Kidney epithelial cell (primary cell): ENCODE data around the gene SPATA33. TPM values are rescaled to one million over a fixed set of nuclear protein-coding genes. Genes with fewer than 3 reads are reported as not detected.

Source experiments
- DNase-seq: peaks from one replicate; pipeline ENCODE4 v3.0.0-alpha.2; 2010; ENCODE audit warnings: low read depth
- H3K27me3 ChIP-seq: 2 replicates; pipeline ENCODE4 v1.6.0; 2011; ENCODE audit warnings: low read length; ENCODE audit not compliant: control insufficient read depth, insufficient read depth
- H3K36me3 ChIP-seq: 2 replicates; pipeline ENCODE4 v1.5.1; 2011; ENCODE audit warnings: low read length; ENCODE audit not compliant: control insufficient read depth, insufficient read depth
- H3K4me3 ChIP-seq: 2 replicates; pipeline ENCODE4 v1.5.1; 2011; ENCODE audit warnings: low read depth, mild to moderate bottlenecking, control low read depth, low read length
- CTCF ChIP-seq: IDR thresholded peaks from 2 replicates; pipeline ENCODE4 v1.5.1; 2011; ENCODE audit warnings: mild to moderate bottlenecking, moderate library complexity, low read length, control low read depth, inconsistent platforms; ENCODE audit not compliant: insufficient read depth, poor library complexity, severe bottlenecking
- total RNA-seq: library from RNA; depleted of rRNA; stranded (reverse); fragments of >200 nt; gene quantifications from 2 replicates; pipeline ENCODE4 v1.2.3, GENCODE V29; 2015

SPATA33 gene
- total RNA-seq, 1 donor from 2014 or later, result 6.6 TPM

GRCh38 chr16:89645122-89645521, 12.5 kb upstream of the SPATA33 start:
- Histone ChIP-seq H3K4me3 (no peak overlapping the region), H3K36me3 (peaks cover 1% of the 10 kb centered on the region), H3K27me3 (no peaks in the 10 kb centered on the region)
- no peak for DNase-seq
- TF ChIP-seq CTCF, result no peak

GRCh38 chr16:89646270-89646669, 11.4 kb upstream of the SPATA33 start:
- Histone ChIP-seq H3K27me3 (no peaks in the 10 kb centered on the region), H3K4me3 (no peak overlapping the region), H3K36me3 (peaks cover 1% of the 10 kb centered on the region)
- TF ChIP-seq CTCF, result no peak
- DNase-seq, result no peak

- DNase-seq, result no peak
- Histone ChIP-seq H3K4me3 (no peak overlapping the region), H3K27me3 (no peaks in the 10 kb centered on the region), H3K36me3 (peaks cover 1% of the 10 kb centered on the region)
- no peak for TF ChIP-seq CTCF
Measured at GRCh38 chr16:89646906-89647305, 10.7 kb upstream of the SPATA33 start.

DNA sequence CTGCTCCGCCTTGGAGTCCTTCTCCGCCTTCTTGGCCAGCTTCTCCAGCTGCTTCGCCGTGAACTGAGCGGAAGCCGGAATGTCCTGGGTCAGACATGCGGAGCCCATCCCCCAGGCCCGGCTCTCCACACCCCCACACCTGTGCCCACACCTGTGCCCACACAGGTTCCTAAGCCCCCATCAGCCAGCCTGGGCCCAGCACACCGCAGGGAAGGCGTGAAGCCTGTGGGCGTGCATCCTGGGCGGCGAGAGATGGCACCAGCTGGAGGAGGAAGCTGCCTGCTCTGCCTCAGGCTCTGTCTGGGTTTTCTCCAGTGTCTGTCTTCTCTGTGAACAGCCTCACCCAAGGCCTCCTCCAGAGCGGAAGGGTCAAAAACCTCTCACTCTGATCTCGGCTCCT, 6.1 kb upstream of the SPATA33 start:
- DNase-seq, result no peak
- Histone ChIP-seq H3K36me3 (peaks cover under 1% of the 10 kb centered on the region), H3K27me3 (no peaks in the 10 kb centered on the region), H3K4me3 (no peak overlapping the region)
- TF ChIP-seq CTCF, result no peak

- H3K4me3 ChIP-seq, result no peak overlapping the region
- no peak for DNase-seq
- H3K27me3 ChIP-seq, result no peaks in the 10 kb centered on the region
- no peaks in the 10 kb centered on the region for H3K36me3 ChIP-seq
- TF ChIP-seq CTCF, result no peak
Measured at GRCh38 chr16:89653656-89654295, 3.9 kb upstream of the SPATA33 start.

DNA sequence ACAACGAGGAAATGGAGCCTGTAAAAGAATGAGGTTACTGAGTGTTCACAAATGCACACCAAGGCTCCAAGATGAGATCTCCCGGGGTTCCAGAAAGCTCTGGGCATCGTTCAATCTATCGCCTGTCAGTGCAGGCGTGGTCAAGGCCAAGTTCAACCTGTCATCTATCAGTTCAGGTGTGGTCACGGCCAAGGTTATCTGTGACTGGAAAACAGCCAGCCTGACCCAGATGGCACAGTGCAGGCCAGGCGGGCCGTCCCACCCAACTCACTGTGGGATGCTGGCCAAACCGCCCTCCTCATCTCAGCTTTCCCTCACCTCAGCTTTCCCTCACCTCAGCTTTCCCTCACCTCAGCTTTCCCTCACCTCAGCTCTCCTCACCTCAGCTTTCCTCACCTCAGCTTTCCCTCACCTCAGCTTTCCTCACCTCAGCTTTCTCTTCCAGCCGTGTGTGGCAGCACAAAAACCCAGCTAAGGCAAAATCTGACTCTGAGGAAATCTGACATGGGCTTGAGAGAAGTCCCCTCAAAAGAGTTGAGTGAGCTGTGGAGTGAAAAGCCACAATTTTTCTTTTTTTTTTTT, 2.5 kb upstream of the SPATA33 start:
- DNase-seq, result no peak
- H3K27me3 ChIP-seq, result no peaks in the 10 kb centered on the region
- peaks cover under 1% of the 10 kb centered on the region for H3K36me3 ChIP-seq
- no peak overlapping the region for H3K4me3 ChIP-seq
- no peak for TF ChIP-seq CTCF
